Measurements from ENCODE around the gene ITGB7. TPM values are rescaled to one million over a fixed set of nuclear protein-coding genes. Genes with fewer than 3 reads are reported as not detected.

ITGB7 gene
- total RNA-seq, 1 experiment from 2014 or later: 0.98 TPM

DNA sequence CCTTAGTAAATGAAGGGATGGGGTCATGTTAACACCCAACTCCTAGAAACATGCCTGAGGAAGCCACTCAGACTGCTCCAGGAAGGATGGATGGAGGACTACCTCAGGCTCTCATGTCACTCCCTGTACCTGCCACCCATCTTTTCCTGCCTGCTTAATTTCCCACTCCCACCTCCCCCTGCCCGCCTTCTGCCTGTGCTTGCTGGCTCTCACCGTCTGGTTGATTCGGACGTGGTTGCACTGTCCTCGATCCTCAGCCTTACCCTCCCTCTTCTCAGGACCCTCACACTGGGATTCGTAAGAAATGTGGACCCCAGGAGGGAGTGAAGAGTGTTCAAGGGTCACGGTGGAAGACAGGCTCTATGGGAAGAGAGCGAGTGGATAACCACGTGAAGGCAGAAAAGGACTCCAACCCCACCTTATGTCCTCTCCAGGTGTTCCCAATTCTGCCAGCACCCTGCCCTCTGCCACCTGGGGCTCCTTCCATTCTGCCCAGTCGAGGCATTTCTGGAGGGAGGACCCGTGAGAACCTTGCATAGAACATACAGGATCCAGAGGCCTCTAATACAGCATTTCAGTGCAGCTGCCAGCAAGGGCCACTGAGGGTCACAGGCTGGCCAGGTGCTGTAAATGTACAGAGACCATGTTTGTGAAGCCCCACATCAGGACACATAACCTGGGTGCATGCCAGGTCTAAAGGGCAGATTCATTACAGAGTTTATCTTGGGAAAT lies 12.9 kb downstream of the ITGB7 start:
- TF ChIP-seq SIN3A (IDR thresholded peaks at IDR 0.05; ENCODE audit: borderline replicate concordance, insufficient read depth, low read depth, low read length) (no peak), POLR2AphosphoS5 (IDR thresholded peaks at IDR 0.05; ENCODE audit: low read depth, low read length) (no peak), TCF7L2 (IDR thresholded peaks at IDR 0.05; ENCODE audit: low read depth, low read length) (no peak)
- TF ChIP-seq, protein P1, sequence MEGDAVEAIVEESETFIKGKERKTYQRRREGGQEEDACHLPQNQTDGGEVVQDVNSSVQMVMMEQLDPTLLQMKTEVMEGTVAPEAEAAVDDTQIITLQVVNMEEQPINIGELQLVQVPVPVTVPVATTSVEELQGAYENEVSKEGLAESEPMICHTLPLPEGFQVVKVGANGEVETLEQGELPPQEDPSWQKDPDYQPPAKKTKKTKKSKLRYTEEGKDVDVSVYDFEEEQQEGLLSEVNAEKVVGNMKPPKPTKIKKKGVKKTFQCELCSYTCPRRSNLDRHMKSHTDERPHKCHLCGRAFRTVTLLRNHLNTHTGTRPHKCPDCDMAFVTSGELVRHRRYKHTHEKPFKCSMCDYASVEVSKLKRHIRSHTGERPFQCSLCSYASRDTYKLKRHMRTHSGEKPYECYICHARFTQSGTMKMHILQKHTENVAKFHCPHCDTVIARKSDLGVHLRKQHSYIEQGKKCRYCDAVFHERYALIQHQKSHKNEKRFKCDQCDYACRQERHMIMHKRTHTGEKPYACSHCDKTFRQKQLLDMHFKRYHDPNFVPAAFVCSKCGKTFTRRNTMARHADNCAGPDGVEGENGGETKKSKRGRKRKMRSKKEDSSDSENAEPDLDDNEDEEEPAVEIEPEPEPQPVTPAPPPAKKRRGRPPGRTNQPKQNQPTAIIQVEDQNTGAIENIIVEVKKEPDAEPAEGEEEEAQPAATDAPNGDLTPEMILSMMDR (IDR thresholded peaks at IDR 0.05): no peak
- TF ChIP-seq, protein P2, sequence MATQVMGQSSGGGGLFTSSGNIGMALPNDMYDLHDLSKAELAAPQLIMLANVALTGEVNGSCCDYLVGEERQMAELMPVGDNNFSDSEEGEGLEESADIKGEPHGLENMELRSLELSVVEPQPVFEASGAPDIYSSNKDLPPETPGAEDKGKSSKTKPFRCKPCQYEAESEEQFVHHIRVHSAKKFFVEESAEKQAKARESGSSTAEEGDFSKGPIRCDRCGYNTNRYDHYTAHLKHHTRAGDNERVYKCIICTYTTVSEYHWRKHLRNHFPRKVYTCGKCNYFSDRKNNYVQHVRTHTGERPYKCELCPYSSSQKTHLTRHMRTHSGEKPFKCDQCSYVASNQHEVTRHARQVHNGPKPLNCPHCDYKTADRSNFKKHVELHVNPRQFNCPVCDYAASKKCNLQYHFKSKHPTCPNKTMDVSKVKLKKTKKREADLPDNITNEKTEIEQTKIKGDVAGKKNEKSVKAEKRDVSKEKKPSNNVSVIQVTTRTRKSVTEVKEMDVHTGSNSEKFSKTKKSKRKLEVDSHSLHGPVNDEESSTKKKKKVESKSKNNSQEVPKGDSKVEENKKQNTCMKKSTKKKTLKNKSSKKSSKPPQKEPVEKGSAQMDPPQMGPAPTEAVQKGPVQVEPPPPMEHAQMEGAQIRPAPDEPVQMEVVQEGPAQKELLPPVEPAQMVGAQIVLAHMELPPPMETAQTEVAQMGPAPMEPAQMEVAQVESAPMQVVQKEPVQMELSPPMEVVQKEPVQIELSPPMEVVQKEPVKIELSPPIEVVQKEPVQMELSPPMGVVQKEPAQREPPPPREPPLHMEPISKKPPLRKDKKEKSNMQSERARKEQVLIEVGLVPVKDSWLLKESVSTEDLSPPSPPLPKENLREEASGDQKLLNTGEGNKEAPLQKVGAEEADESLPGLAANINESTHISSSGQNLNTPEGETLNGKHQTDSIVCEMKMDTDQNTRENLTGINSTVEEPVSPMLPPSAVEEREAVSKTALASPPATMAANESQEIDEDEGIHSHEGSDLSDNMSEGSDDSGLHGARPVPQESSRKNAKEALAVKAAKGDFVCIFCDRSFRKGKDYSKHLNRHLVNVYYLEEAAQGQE (IDR thresholded peaks at IDR 0.05; ENCODE audit: insufficient read depth in 1 of 2, low read depth in 2 of 2, low read length in 1 of 2): no peak
- Histone ChIP-seq H3K4me1 (ENCODE audit: control insufficient read depth, insufficient read depth, low read length) (no peaks in the 10 kb centered on the region), H3K27me3 (ENCODE audit: control insufficient read depth, insufficient read depth, low read length) (no peaks in the 10 kb centered on the region), H3K27ac (ENCODE audit: low read length) (no peak overlapping the region), H3K9me3 (ENCODE audit: control insufficient read depth, insufficient read depth, low read depth, low read length) (no peaks in the 10 kb centered on the region), H3K4me3 (ENCODE audit: low read depth in 2 of 2, low read length in 2 of 2) (no peak overlapping the region), H3K36me3 (ENCODE audit: control insufficient read depth, insufficient read depth, low read length) (no peaks in the 10 kb centered on the region)
- no peak for DNase-seq (ENCODE audit: low read depth, low spot score)
- in situ Hi-C loops (cut with HindIII; ENCODE audit: low pct_unique_long_range_greater_than_20kb, low sequenced_read_pairs): no loop called here
- no peak for ATAC-seq
- BruUV-seq (replicated peaks): no TSS peak
- intact Hi-C loops (cut with micrococcal nuclease; ENCODE audit: unreplicated experiment): no loop called here
- CTCF ChIA-PET: no interaction called here
- POLR2A ChIA-PET: no interaction called here

DNA sequence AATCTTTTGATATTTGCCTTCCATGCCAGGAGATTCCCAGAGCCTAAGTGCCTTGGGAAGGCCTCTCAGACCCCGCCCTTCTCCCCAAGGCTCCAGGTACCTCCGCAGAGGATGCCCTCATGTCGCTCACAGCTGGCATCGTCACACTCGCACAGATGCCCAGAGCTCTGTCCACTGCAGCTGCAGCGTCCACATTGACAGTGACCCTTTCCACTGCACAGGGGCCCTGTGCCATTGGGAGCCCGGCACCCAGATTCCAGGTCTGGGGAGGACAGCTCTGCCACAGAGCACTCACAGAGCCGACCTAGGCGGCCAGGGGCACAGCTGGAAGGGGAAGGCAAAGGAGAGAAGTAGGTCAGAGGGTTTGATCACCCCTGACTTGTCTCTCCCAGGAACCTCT lies 14.0 kb downstream of the ITGB7 start:
- intact Hi-C loops (cut with micrococcal nuclease; ENCODE audit: unreplicated experiment) (no loop called here), in situ Hi-C loops (cut with HindIII; ENCODE audit: low pct_unique_long_range_greater_than_20kb, low sequenced_read_pairs) (no loop called here)
- ChIA-PET CTCF (no interaction called here), POLR2A (no interaction called here)
- no peaks in the 10 kb centered on the region for H3K27me3 ChIP-seq (ENCODE audit: control insufficient read depth, insufficient read depth, low read length)
- ATAC-seq: no peak
- DNase-seq (ENCODE audit: low read depth, low spot score): no peak
- no peaks in the 10 kb centered on the region for H3K36me3 ChIP-seq (ENCODE audit: control insufficient read depth, insufficient read depth, low read length)
- no peaks in the 10 kb centered on the region for H3K4me1 ChIP-seq (ENCODE audit: control insufficient read depth, insufficient read depth, low read length)
- TF ChIP-seq SIN3A (IDR thresholded peaks at IDR 0.05; ENCODE audit: borderline replicate concordance, insufficient read depth, low read depth, low read length): no peak
- TF ChIP-seq, protein P1 (IDR thresholded peaks at IDR 0.05): no peak
- TF ChIP-seq TCF7L2 (IDR thresholded peaks at IDR 0.05; ENCODE audit: low read depth, low read length): no peak
- TF ChIP-seq POLR2AphosphoS5 (IDR thresholded peaks at IDR 0.05; ENCODE audit: low read depth, low read length): no peak
- TF ChIP-seq, protein P2 (IDR thresholded peaks at IDR 0.05; ENCODE audit: insufficient read depth in 1 of 2, low read depth in 2 of 2, low read length in 1 of 2): no peak
- no TSS peak for BruUV-seq (replicated peaks)
- H3K4me3 ChIP-seq (ENCODE audit: low read depth in 2 of 2, low read length in 2 of 2): no peak overlapping the region
- no peak overlapping the region for H3K27ac ChIP-seq (ENCODE audit: low read length)
- H3K9me3 ChIP-seq (ENCODE audit: control insufficient read depth, insufficient read depth, low read depth, low read length): no peaks in the 10 kb centered on the region

Measured in Panc1 (cell line).